SK-N-MC (cell line): ENCODE data around the gene ARHGAP33.

ENCODE experiments used
- EZH2 ChIP-seq: fragments of 200-600 bp; sonication (generic); IDR thresholded peaks from one replicate; pipeline ENCODE4 v1.6.1; 2017; ENCODE audit warnings: antibody characterized with exemption
- FOXP2 ChIP-seq: optimal IDR thresholded peaks from 2 replicates; pipeline ENCODE3; 2011; ENCODE audit warnings: mild to moderate bottlenecking, moderate library complexity; ENCODE audit not compliant: insufficient read depth; ENCODE audit errors: extremely low read length, control extremely low read depth
- POLR2AphosphoS5 ChIP-seq: IDR thresholded peaks from 2 replicates; pipeline ENCODE4 v1.6.1; 2012; ENCODE audit warnings: mild to moderate bottlenecking, low read depth, low read length, borderline replicate concordance

DNA sequence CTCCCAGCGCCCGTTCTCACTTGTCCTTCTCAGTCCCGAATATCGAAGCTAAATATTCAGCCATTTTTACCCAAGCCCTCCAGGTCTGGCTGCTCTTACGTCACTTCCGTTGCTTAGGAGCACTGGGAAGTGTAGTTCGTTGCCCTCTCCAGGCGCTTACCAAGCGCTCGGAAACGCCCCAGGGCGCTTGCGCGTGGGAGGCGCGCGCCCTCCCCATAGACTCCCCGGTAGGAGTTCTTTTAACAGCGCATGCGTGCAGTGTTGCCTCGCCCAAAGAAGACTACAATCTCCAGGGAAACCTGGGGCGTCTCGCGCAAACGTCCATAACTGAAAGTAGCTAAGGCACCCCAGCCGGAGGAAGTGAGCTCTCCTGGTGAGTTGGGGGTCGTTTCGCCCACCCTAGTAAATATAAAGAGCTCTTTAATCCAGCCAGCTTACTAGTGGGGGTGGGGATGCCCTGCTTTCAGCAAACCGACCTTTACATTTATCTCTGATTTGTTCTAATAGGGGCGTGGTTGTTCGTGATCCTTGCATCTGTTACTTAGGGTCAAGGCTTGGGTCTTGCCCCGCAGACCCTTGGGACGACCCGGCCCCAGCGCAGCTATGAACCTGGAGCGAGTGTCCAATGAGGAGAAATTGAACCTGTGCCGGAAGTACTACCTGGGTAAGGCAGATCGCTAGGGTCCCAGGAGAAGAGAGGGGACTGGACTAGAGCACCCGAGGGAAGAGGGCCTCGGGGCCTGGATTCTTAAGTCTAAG lies 29.9 kb upstream of the ARHGAP33 start, which contains the start of the genes PSENEN and U2AF1L4:
- TF ChIP-seq EZH2: no peak
- TF ChIP-seq POLR2AphosphoS5: peak; percentile 52
- no peak for TF ChIP-seq FOXP2
